ENCODE measurements around the gene VEGFB. TPM values are rescaled to one million over a fixed set of nuclear protein-coding genes. Genes with fewer than 3 reads are reported as not detected.

VEGFB gene
- total RNA-seq, 1 donor from 2014 or later: 2.3 TPM

DNA sequence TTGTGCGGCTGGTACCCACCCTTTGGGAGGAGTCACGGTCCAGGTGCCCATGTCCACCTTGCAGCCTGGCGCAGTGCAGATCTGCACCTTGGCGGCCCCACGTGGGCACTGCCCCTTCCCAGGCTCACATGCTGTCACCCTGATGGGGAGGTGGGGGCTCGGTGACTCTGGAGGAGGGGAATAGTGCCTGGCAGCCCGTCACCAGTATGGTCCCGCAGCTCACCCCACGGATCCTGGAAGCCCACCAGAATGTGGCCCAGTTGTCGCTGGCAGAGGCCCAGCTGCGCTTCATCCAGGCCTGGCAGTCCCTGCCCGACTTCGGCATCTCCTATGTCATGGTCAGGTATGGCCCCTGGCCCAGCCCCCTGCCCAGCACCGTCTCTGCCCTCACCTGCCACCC is 13.6 kb upstream of the VEGFB start:
- H3K27ac ChIP-seq: no peak overlapping the region
- H3K4me3 ChIP-seq: no peak overlapping the region
- Mint-ChIP-seq H3K9me3 (no peaks in the 10 kb centered on the region), H3K27me3 (ENCODE audit: insufficient read depth, low read depth) (no peaks in the 10 kb centered on the region), H3K4me3 (no peak overlapping the region), H3K36me3 (peaks cover 1% of the 10 kb centered on the region), H3K4me1 (peaks cover 11% of the 10 kb centered on the region), H3K27ac (no peak overlapping the region)
- no peaks in the 10 kb centered on the region for H3K36me3 ChIP-seq
- H3K9ac ChIP-seq: no peak overlapping the region
- no peaks in the 10 kb centered on the region for H3K9me3 ChIP-seq (ENCODE audit: low read depth)
- H3F3A ChIP-seq (ENCODE audit: low read depth): peaks cover 9% of the 10 kb centered on the region
- H3K4me2 ChIP-seq: no peak overlapping the region
- no peak for DNase-seq (ENCODE audit: low spot score)
- no peaks in the 10 kb centered on the region for H3K79me2 ChIP-seq (ENCODE audit: low read depth)
- no peak overlapping the region for H2AFZ ChIP-seq (replicated peaks)
- no peak for TF ChIP-seq EZH2phosphoT487 (IDR thresholded peaks at IDR 0.05)
- no peak for TF ChIP-seq EZH2 (IDR thresholded peaks at IDR 0.05)
- TF ChIP-seq CTCF (IDR thresholded peaks at IDR 0.05): no peak
- H4K20me1 ChIP-seq (ENCODE audit: low read depth): no peaks in the 10 kb centered on the region
- no peaks in the 10 kb centered on the region for H3K27me3 ChIP-seq
- peaks cover 4% of the 10 kb centered on the region for H3K4me1 ChIP-seq

- Histone ChIP-seq H3K27ac (no peak overlapping the region), H3K36me3 (no peaks in the 10 kb centered on the region)
Measured at GRCh38 chr11:64222651-64223000, 11.8 kb upstream of the VEGFB start.

GRCh38 chr11:64223001-64223651 is 11.3 kb upstream of the VEGFB start:
- H3K36me3 ChIP-seq: no peaks in the 10 kb centered on the region
- no peak overlapping the region for H3K9ac ChIP-seq
- H3F3A ChIP-seq (ENCODE audit: low read depth): peaks cover 9% of the 10 kb centered on the region
- Mint-ChIP-seq H3K9me3 (no peaks in the 10 kb centered on the region), H3K4me3 (no peak overlapping the region), H3K36me3 (no peaks in the 10 kb centered on the region), H3K27me3 (ENCODE audit: insufficient read depth, low read depth) (peaks cover 2% of the 10 kb centered on the region), H3K27ac (no peak overlapping the region), H3K4me1 (peaks cover 18% of the 10 kb centered on the region)
- no peaks in the 10 kb centered on the region for H3K27me3 ChIP-seq
- TF ChIP-seq EZH2 (IDR thresholded peaks at IDR 0.05): no peak
- no peak for TF ChIP-seq EZH2phosphoT487 (IDR thresholded peaks at IDR 0.05)
- no peak for TF ChIP-seq CTCF (IDR thresholded peaks at IDR 0.05)
- DNase-seq (ENCODE audit: low spot score): no peak
- H2AFZ ChIP-seq (replicated peaks): no peak overlapping the region
- H3K4me2 ChIP-seq: no peak overlapping the region
- H3K4me3 ChIP-seq: no peak overlapping the region
- H3K27ac ChIP-seq: no peak overlapping the region
- H3K79me2 ChIP-seq (ENCODE audit: low read depth): no peaks in the 10 kb centered on the region
- H4K20me1 ChIP-seq (ENCODE audit: low read depth): no peaks in the 10 kb centered on the region
- H3K4me1 ChIP-seq: peaks cover 12% of the 10 kb centered on the region
- no peaks in the 10 kb centered on the region for H3K9me3 ChIP-seq (ENCODE audit: low read depth)

More at GRCh38 chr11:64222651-64223000, 11.8 kb upstream of the VEGFB start:
- H3K4me3 Mint-ChIP-seq: no peak overlapping the region
- Histone ChIP-seq H3K4me2 (no peak overlapping the region), H3K9ac (no peak overlapping the region), H3K4me1 (peaks cover 12% of the 10 kb centered on the region), H3K79me2 (ENCODE audit: low read depth) (no peaks in the 10 kb centered on the region), H4K20me1 (ENCODE audit: low read depth) (no peaks in the 10 kb centered on the region), H3K27me3 (no peaks in the 10 kb centered on the region), H3K9me3 (ENCODE audit: low read depth) (no peaks in the 10 kb centered on the region), H2AFZ (replicated peaks) (no peak overlapping the region), H3K4me3 (no peak overlapping the region), H3F3A (ENCODE audit: low read depth) (peaks cover 9% of the 10 kb centered on the region)
- H3K27ac Mint-ChIP-seq: no peak overlapping the region
- H3K9me3 Mint-ChIP-seq: no peaks in the 10 kb centered on the region
- H3K4me1 Mint-ChIP-seq: peaks cover 19% of the 10 kb centered on the region
- no peaks in the 10 kb centered on the region for H3K27me3 Mint-ChIP-seq (ENCODE audit: insufficient read depth, low read depth)
- TF ChIP-seq EZH2 (IDR thresholded peaks at IDR 0.05) (no peak), CTCF (IDR thresholded peaks at IDR 0.05) (no peak), EZH2phosphoT487 (IDR thresholded peaks at IDR 0.05) (no peak)
- H3K36me3 Mint-ChIP-seq: no peaks in the 10 kb centered on the region
- DNase-seq (ENCODE audit: low spot score): no peak
